HG02759 (cell line): ENCODE results near the gene TIMM8B.
"Not testable (repeated sequence)": the region's sequence is repeated elsewhere in the genome, so short reads cannot be mapped to it uniquely, and the experiment has no call there.

Source experiments
- ATAC-seq: cut with Tn5 transposase; IDR thresholded peaks from one replicate; pipeline ENCODE4 v1.9.1; 2021; ENCODE audit warnings: mild to moderate bottlenecking, moderate library complexity; ENCODE audit not compliant: unreplicated experiment

The TIMM8B gene, protein sequence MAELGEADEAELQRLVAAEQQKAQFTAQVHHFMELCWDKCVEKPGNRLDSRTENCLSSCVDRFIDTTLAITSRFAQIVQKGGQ

DNA sequence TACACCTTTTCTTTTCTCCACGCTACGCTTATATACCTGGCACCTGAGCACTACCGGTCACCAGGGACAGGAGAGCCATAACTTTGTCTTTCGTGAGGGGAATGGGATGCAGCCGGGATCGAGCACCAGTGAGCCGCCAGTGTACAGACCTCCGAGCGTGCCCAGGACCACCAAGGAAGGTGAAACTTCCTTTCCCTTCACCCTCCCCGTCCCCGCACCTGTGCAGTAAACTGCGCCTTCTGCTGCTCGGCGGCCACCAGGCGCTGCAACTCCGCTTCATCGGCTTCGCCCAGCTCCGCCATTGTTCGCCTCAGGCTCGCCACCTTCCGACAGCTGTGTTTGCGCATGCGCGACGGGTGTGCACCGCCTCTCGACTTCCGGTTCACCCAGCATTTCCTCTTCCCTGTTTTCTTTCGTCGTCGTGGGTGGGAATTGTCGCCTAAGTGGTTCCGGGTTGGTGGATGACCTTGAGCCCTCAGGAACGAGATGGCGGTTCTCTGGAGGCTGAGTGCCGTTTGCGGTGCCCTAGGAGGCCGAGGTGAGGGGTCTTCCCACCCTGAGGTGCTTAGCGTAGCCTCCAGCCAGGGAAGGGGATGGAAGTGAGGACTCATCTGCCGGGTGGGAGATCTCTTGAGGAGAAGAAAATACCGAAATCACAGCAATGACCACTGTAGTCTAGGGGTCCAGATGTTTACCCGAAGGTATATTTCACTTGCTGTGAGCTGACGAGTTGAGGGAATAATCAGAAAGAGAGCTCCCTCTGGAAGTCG lies at the start of gene TIMM8B, which contains the start of gene SDHD:
Gene TIMM8B (minus strand): TSS at position 335 of the 770 bp plus-strand sequence. CDS start 33 bp downstream, at position 302.
Gene SDHD (plus strand): TSS at position 452 of the 770 bp plus-strand sequence. CDS start 35 bp downstream, at position 487.
- peak; percentile 92 for ATAC-seq

DNA sequence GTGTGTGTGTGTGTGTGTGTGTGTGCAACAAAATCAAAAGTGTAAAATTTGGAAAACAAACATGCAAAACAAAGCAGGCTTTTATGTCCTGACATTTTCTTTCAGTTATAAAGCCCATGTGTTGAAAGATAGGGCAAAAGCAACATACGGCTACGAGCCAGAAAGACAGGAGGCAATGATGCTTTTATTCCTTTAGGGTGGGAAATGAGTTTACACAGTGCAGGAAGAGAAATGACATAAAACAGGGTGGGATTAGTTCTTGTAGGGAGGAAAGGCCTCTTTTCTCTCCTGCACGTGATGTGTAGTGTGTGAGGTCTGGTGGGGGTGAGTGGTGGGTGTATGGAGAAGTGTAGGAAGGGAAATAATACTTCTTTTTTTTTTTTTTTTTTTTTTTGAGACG lies 47.9 kb upstream of the TIMM8B start:
- ATAC-seq = no peak

DNA sequence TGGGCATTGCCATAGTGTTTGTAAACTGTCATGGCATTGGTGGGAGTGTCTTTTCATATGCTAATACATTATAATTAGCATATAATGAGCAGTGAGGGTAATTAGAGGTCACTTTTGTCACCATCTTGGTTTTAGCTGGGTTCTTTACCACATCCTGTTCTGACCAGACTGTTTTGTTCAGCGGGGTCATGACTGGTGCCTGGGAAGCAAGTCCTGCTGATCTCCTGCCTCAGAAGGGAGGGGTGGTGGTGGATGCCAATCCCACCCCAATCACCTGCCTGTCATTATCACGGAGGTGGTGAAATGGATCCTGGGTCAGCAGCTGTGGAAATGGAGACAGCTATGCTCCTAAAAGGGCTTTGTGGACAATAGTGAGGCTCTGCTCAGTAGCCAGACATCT lies 46.2 kb upstream of the TIMM8B start:
- no peak for ATAC-seq

DNA sequence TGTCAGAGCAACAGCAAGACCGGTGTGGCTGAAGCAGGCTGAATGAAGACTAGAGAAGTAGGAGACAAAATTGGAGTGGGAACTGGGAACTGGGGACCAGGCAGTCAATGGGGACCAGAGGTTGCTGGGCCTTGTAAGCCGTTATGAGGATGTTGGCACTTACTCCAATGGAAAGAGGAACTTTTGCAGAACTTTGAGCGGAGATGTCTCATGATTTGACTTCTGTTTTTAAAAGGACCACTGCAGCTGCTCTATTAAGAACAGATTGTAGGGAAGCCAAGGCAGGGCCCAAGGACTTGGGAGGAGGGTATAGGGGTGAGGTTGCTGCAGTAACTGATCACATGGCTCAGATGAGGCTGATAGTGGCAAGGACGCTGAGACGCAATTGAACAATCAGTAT lies 43.1 kb upstream of the TIMM8B start:
- no peak for ATAC-seq

DNA sequence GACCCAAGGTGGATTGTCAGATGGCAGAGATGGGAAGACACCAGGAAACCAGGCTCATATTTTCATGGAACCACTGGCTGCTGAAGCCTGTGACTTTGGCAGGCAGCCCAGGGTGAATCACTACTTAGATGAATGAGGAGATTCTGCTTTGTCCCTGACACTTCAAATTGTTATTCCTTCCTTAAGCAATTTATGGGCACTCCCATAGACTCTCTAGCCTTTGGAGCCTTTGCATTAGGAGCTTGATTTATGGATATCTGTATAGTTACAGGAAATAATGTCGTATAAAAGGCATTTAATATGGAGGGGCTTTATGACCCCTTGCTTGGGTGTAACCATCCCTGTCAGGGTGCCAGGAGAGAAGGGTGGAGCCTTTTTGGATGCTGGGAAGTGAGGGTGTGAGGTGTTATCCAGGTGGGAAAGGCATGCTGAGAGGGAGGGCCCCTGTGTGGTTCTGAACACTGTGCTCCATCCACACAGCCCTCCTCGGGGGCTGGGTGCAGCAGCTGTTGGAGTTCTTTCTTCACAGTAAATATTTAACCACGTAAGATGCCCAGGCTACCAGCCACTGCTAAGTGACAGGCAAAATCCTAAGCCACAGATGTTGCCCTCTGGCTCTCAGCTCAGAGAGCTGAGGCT lies 42.0 kb upstream of the TIMM8B start:
- ATAC-seq = no peak

DNA sequence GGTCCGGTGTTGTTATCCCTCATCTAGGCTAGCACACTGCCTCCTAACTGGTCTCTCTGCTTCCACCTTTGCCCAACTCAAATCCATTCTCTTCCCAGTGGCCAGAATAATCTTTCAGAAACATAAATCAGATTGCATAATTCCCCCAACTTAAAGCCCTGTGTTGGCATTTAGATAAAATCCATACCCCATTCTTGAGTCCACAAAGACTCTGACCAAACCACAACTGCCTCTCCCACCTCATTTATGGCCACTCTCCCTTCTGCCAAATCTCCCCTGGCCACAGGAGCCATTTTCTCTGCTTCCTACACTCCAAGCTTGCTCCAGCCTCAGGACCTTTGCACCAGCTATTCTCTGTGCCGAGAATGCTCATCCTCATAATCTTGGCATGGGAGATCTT lies 40.5 kb upstream of the TIMM8B start:
- no peak for ATAC-seq

DNA sequence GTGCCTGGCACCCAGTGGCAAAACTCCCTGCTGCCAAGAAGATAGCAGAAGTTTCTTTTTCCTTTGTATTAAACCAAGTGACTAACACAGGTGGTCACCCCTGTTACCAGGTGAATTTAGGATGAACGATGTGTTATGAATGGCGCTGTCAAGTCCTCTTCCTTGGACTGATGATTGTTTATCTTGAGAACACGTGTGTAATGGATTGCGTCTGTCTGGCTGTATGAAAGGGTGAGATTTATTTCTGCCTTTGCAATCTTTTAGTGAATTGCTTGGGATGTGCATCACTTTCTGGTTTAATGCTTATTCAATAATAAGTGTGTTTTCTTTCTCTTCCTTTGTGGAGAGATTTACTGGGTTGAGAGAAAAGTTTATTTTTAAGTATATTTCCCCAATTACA lies 36.6 kb upstream of the TIMM8B start:
- no peak for ATAC-seq

DNA sequence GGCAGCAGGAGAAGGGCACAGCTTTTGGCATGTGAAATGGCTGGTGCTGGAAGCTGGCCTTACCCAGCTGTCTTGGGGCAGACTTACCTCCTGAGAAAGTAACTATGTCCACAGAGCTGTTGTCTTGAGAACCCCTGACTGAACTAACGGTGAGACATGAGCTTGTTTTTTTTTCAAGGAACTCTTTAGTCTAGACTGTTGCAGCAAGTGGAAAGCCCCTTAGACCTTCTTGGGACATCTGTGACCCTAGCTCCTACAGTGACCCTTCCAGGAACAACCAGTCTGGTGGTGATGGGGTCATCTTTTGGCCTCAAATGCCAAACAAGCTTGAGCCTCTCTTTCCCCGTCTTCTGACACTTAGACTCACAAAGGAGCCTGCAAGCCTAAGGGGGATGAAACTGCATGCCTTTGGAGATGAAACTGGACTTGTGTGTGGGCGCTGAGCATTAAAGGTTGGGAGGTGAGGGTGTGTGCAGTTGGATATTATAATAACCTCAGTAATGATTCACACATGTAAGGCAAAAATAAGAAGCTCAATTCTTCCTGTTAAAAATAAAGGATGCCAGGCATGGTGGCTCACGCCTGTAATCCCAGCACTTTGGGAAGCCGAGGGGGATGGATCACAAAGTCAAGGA lies 35.5 kb upstream of the TIMM8B start:
- ATAC-seq = no peak

DNA sequence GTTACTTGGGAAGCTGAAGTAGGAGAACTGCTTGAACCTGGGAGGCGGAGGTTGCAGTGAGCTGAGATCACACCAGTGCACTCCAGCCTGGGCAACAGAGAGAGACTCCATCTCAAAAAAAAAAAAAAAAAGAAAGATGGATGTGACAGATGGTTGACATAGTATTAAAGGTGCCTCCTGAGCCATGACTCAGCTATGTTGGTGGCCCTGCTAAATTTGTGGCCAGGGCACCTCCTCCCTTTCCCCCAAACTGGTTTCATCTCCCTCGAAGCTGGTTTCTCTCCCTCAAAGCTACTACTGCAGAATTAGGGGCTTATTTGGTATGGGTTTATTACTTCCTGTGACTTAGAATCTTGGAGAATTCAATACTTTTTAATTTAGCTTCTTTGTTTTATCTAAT lies 31.6 kb upstream of the TIMM8B start:
- ATAC-seq = no peak

DNA sequence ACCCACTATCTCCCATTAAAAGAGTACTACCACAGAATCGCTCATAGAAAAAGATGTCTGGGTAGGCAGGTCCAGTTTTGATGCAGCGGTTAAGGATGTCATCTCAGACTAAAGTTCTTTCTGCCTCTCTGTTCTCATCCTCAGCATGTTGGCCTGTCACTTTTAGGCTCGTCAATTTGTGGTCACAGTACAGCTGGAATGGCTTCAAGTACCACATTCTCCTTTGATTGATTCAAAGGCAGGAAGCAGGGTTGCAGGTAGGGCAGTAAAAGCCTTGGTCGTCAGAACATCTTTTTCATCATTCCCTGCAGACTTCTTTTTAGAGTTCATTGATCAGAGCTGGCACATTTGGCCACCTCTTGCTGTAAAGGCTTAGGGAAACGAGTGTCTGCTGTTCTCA lies 28.8 kb upstream of the TIMM8B start:
- no peak for ATAC-seq

DNA sequence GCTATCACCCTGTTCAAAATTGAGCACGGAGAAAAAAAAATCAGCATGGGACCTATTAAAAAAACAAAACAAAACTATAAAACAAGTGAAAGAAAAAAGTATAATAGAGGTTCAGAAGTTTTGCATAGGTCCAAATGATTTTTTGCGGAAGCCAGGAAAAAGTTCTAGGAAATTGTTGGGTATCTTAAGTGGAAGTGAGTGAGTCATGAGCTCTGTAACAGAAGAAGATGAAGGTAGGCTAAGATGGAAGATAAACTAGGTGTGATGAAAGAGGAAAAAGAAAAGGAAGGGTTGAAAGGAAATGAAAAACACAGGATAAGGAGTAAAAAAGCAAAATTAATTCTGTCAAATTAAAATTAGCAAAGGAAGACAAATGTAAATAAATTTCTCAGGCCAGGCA lies 27.9 kb upstream of the TIMM8B start:
- no peak for ATAC-seq

DNA sequence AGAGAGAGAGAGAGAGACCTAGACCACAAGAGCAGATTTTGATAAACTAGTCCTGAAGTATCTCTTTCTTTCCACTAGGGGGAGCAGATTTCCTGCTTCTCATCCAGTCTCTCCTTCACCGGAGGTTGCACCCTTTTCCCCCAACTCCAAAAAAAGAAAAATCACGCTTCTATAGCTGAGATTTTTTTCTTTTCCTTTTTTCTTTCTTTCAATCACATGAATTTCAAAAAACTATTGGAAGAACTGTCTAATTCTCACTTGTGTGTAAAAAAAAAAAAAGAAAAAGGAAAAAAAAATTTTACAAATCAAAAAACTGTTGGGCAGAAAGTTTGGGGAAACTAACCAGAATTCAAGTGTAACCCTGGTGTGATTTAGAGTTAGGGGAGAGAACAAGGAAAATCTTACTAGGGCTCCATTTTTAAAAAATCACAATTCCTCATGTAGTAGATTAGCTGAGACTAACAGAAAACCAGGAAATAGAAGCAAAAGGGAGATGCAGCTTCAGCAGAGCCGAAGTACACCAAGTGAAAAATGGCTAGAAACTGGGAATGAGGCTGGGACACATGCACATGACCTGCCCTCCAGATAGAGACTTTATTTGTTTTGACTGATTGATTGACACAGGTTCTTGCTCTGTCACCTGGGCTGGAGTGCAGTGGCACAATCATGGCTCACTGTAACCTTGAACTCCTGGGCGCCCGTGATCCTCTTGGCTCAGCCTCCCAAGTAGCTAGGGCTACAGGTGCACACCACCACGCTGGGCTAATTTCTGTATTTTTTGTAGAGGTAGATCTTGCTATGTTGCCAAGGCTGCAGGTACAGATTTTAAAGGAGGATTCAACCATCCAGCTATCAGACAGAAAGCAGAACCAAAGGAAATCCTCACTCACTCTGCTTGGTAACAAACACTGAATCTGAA lies 27.2 kb upstream of the TIMM8B start:
- no peak for ATAC-seq

DNA sequence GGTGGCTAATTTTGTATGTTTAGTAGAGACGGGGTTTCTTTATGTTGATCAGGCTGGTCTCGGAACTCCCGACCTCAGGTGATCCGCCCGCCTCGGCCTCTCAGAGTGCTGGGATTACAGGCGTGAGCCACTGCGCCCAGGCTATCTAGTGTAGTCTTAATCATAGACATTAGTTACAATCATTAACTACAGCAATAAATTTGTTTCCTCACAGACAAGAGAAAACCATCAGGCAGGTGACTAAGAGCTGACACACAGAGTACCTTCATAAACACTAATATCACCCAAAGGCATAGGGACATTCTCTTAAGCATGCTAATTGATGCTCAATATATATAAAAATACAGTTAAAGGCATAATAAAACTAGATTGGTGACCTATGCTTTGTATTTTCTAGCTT lies 19.5 kb upstream of the TIMM8B start:
- no peak for ATAC-seq

DNA sequence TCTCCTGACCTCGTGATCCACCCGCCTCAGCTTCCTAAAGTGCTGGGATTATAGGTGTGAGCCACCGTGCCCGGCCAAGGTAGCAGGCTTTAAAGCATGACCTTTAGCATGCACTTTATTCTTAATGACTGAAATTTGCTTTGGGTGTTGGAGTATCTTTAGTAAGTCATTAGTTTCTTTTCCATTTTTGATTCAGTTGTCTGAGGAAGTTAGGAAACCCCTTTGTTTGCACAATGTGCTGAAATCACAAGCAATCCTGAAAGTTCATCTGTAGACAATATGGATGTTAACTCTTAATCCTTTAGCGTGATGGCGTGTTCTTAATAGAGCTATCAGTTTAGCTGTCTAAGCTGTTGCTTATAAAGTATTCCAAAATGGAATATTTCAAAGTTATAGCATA lies 16.9 kb upstream of the TIMM8B start:
- no peak for ATAC-seq

DNA sequence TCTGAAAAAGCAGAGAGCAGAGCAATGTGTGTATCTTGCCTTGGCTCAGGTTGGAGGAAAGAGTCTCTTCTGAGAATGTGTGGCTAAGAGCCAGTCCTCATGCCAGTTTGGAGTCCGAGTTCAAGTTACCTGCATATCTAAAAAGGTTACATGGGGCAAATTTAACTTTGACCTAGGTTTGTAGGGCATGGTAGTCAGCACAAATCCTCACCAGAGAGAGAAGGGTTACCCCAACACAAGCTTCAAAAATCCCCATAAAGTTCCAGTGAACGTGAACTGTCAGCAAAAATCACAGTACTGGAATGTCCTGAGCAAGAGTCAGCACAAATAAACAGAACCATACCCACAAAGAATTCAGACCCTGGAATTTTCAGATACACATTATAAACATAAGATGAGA lies 13.9 kb upstream of the TIMM8B start:
- ATAC-seq = no peak

DNA sequence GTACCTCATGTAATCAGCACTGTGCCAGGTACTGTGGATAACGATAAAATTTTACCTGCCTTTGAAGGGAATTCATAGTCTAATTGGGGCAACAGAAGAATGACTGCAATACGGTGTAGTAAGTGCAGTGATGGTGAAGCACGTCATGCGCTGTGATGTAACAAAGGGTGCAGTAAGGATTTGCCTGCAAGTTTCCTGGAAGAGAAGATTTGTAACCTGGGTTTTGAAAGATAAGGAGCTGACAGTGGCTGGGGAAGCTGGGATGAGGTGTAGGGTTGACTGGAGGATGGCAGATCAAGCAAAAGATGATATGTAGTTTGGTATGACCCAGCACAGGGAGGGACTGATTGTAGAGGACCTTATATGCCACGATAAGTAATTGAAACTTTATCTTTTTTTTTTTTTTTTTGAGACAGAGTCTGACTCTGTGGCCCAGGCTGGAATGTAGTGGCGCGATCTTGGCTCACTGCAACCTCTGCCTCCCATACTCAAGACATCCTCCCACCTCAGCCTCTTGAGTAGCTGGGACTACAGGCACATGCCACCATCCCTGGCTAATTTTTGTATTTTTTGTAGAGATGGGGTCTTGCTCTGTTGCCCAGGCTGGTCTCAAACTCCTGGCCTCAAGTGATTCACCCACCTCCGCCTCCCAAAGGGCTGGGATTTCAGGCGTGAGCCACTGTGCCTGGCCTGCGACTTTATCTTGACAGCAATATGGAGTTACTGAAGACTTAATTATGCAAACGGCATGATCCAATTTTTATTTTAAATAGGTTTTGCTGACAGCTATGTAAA lies 11.4 kb upstream of the TIMM8B start:
- no peak for ATAC-seq

DNA sequence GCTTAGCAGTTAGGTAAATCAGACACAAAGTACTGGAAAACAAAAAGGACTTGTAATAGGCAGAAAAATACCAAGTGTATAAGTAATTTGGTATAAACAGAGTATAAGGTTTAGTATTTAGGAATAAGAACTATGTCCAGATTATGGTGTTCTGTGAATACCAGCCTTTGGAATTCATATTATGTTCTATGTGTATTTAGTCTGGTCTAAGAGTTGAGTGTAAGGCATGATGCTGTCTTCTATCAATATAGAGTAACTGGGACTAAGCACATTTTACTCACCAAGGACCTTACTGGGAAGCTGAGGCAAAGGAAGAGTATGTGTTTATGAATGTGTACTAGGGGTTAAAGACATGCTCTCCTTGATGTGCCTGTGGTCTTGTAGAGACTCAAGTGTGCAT lies 9.6 kb upstream of the TIMM8B start:
- ATAC-seq = no peak

DNA sequence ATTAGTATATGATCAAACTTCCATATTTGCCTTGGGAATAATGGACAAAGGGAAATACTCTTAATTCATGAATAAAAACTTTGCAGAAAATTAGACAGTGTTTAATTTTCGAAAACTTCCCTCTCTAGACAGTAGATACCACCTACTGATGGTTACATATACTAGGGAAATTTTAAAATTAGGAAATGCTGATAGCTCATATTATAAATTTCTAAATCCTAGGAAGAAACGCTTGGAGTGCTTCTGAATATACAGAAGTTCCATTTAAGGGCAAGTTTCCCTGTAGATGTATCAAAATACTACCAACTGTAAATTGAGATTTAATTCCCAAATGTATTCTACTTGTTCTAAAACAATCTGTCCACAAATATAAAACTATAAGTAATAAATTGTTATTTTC lies 8.7 kb upstream of the TIMM8B start:
- ATAC-seq = not testable (repeated sequence)

DNA sequence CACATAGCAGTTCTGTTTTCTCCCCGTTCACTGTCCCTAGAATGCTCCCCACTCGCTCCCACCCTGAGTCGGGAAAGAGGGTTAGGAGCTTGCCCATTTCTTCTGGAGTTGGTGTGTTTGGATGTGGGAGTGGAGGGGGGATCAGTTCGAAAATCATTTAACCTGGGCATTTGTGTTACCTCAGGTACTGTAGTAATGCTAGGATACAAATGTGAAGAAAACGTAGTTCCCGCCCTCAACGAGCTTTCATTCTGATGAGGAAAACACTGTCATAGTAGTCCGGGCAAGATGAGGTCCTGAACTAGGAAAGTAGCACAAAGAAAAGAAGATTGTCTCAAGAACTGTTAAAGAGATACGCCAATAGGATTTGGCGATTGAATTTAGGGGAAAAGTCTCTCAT lies 656 bp upstream of the TIMM8B start:
- no peak for ATAC-seq

DNA sequence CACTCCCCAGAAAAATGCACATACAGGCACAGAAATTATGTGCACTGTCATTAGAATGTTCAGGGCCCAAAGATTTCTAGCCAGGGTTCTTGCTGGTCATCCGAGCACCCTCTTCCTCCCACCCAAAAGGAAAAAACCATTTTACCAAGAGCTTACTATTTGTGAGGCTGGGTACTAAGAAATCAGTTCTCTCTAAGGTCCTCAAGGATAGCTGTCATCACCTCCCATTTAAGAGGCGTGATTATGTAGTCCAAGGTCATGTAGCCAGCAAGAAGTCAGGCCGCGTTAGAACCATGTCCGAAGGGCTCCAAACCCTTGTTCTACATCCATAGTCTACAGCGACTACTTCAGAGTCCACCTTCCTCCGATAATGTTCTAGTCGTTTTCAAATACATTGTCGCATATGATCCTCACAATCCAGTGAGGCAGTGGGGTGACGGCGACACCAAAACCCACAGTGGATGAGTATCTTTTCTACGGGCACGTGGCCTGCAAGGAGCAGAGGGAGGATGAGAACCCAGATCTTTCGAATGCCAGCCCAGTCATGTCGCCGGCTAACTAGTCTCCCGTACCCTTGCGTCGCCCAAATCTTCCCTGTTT lies 634 bp downstream of the TIMM8B start:
- peak; percentile 31 for ATAC-seq
